NCI-H146 treated with DMSO at 0.1 percent for 48 hours (cell line): Measurements from ENCODE around the gene CPD.
"Not testable (repeated sequence)": the region's sequence is repeated elsewhere in the genome, so short reads cannot be mapped to it uniquely, and the experiment has no call there.

Experiments used
- DNase-seq: peaks from one replicate; lab custom pipeline; 2025; ENCODE audit not compliant: unreplicated experiment; lab: John Stamatoyannopoulos, UW

CPD gene

DNA sequence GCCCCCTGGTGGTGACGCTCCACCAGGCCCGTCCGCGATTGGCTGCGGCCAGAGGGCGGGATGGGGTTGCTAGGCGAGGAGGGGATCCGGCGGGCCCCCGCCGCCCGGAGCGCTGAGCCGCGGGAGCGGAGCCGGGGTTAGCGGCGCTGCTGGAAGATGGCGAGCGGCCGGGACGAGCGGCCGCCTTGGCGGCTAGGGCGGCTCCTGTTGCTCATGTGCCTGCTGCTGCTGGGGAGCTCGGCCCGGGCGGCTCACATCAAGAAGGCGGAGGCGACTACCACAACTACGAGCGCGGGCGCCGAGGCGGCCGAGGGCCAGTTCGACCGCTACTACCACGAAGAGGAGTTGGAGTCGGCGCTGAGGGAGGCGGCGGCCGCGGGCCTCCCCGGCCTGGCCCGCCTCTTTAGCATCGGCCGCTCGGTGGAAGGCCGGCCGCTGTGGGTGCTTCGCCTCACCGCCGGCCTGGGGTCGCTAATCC, at the start of gene CPD:
Gene CPD, plus strand, starts transcription at position 103 of the 478 bp plus-strand sequence. Its CDS starts 54 bp downstream, at position 157.
- DNase-seq = peak; percentile 83

DNA sequence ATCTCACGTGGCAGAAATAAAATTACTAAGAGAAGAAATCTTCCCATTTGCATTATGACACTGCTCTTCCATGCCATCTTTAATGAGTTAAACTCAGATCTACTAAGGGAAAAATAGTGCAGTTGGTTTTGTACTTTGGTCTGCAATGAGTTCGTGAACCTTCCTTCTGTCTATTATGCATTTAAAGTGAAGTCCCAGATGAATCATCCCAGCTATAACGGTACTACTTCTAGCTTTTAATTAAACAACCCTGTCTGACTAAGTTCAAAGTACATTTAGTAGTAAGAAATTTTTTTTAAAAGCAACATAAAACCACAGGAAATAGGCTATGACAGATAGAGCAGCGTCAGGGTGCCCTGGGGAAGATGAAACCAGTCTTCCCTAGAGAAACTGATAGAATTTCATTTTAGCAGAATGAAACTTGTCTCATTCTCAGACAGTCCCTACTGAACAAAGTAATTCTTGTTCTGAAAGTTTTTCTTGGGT, 46.6 kb upstream of the CPD start:
- DNase-seq = no peak

- DNase-seq = no peak
Observed at GRCh38 chr17:30333503-30334360, 45.0 kb upstream of the CPD start, which contains the start of gene TMIGD1. Gene TMIGD1, minus strand, starts transcription at chr17:30334057. Its CDS starts 1,924 bp downstream, at chr17:30332133.

DNA sequence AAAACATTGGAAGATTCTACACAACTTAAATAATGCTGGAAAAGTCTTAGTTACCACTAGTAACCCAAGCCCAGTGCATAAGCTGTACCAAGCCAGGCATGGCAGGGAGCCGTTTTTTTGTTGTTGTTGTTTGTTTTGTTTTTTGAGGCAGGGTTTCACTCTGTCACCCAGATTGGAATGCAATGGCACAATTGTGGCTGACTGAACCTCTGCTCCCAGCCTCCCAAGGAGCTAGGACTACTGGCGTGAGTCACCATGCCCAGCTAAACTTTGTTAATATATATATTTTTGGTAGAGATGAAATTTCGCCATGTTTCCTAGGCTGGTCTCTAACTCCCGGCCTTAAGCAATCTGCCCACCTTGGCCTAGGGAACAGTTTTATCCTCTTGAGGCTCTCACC, 44.3 kb upstream of the CPD start:
- no peak for DNase-seq

GRCh38 chr17:30336369-30337171, 42.2 kb upstream of the CPD start:
- peak; percentile 95 for DNase-seq

DNA sequence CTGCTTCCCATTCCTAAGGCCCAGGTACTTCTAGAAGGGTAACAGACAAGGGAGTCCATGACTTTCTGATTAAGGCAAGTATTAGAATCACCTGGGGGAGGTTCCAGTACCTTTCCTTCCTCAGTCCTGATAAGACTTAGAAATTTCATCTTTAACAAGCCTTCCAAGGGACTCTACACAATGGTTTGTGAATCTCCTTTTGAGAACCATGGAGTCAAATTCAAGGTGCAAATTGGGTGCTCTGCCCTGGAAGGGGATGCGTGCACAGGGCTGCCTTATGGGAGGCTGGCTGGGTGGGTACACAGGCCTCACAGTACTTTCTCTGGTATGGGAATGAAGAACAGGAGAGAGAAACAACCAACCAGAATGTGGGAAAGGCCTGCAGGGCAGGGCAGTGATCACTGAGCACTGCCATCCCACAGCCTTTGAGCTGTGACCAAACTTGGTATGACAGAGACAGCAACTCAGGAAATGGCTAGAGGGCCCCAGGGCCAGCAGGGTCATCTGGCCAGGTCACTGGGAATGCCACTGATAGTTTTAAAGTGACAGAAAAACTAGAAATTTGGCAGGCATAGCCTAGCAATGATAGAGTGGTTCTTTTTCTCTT, 41.2 kb upstream of the CPD start:
- DNase-seq = no peak

DNA sequence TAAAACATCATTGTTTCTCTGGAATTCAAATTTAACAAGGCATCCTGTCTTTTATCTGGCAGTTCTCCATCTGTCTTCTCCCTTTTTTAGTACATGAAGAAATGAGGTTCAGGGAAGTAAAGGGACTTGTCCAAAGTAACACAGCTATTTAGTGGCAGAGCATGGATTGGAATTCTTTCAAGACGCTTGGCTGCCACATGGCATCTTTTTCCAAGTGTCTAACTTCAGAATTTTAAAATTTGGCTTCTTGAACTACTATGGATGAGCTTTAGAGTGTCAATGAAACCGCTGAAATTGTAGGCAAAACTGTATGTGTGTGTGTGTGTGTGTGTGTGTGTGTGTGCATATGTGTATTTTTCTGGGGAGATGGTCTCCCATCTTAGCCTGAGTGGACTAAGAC, 39.6 kb upstream of the CPD start:
- no peak for DNase-seq

DNA sequence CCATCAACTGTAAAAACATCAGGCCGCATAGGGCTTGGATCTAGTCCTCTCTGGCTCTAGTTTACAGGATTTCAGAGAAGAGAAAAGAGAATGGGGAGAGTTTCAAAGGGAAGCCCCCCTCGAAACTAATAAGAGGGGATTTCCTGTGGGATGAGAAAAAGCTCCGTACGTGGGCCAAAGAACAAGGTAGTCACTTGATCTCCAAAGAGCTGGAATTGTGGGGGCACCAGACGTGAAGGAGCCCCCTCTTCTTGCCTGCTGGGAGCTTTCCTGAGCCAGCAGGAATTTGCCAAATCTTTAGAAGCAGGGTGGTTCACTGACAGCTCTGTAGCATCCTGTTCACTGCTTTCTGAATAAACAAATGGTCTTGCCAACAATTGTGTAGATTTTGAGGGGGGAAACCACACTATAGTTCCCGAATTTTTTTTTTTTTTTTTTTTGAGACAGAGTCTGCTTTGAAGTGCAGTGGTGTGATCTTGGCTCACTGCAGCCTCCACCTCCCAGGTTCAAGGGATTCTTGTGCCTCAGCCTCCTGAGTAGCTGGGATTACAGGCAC, 37.8 kb upstream of the CPD start:
- no peak for DNase-seq

- DNase-seq = no peak
Observed at GRCh38 chr17:30341703-30342249, 37.0 kb upstream of the CPD start.

DNA sequence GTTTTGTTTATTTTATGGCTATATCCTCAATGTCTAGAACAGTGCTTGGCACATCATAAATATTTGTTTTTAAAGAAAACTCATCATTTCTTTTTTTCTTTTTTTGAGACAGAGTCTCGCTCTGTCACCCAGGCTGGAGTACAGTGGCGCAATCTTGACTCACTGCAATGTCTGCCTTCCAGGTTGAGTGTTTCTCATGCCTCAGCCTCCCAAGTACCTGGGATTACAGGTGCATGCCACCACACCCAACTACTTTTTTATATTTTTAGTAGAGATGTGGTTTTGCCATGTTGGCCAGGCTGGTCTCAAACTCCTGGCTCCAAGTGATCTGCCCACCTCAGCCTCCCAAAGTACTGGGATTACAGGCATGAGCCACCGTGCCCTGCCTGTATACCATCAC, 35.5 kb upstream of the CPD start:
- DNase-seq = not testable (repeated sequence)

GRCh38 chr17:30343796-30344195, 34.9 kb upstream of the CPD start:
- no peak for DNase-seq

DNA sequence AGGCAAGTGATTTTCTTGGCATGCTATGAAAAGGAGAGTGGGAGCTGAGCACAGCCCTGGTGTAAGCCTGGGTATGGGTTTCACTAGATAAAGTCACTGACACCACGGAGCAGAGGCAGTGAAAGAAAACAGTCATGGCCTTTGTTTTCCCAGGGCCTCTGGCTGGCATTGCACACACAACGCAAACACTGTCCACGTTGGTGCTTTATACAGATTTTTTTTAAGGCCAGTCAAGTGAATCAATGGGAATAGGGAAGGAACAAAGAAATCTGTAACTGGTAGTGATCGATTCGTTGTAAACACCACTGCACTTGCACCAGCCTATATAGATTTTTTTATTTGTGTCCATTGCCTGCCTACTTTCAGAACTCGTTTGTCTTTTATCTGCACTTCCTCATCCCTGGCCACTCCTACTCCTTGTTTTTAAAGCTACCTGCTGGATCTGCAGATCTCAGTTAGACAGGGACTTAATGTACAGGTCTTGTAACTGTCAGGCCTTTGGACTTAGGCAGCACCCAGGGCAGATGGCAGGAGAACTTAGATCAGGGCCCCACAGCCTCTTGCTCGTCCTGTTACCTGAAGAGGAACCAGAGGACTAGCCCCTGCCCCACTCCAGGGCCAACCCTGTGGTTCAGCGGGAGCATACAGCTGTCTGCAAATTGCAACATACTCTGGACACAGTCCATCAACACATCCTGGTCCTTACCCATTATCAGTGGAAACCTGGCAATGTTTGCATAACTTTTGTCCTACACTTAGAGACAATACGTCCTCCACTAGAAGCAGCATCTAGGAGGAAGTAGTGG, 34.2 kb upstream of the CPD start:
- DNase-seq = peak; percentile 90

DNA sequence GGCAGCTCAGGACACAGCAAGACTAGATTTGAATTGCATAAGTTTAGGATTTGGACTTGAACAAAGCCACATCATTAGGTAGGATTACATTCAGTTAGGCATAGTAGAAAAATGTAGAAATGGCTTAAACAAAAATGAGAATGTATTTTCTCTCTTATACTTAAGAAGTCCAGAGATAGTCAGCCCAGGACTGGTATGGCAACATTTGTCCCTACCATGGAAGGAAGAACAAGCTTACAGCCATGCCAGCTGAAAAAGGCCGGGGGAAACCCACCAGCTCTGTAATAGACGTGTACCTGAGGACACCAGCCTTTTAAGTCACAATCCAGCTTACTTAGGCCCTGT, 33.7 kb upstream of the CPD start:
- no peak for DNase-seq

GRCh38 chr17:30345527-30346075, 33.1 kb upstream of the CPD start:
- no peak for DNase-seq

DNA sequence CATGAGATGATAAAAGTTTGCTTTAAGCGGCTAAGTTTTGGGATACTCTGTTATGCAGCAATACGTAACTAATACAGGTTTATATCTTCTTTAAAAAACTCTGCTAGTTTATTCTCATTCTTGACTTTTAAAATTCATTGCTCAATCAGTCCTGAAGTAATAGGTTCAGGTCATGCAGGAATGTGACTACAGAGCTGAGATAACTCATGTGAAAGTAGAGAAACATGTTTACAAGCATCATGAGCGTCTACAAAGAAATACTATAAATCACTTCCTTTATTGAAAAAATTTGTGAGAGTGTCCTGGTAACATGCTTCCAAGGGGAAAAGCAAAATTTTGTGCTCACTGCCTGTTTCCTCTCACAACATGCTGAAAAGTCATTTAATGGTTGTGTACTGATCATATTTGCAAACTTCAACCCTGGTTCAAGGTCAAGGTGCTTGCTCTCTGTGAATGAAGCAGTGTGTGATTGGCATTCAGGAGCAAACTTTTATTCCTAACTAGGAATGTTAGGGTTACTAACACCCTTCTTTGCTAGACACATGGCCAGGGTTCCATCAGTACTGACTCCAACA, 32.4 kb upstream of the CPD start:
- no peak for DNase-seq

GRCh38 chr17:30347488-30347887, 31.2 kb upstream of the CPD start:
- peak; percentile 71 for DNase-seq

- no peak for DNase-seq
Observed at GRCh38 chr17:30349252-30349651, 29.5 kb upstream of the CPD start.

- DNase-seq = not testable (repeated sequence)
Observed at GRCh38 chr17:30351263-30351662, 27.5 kb upstream of the CPD start.

DNA sequence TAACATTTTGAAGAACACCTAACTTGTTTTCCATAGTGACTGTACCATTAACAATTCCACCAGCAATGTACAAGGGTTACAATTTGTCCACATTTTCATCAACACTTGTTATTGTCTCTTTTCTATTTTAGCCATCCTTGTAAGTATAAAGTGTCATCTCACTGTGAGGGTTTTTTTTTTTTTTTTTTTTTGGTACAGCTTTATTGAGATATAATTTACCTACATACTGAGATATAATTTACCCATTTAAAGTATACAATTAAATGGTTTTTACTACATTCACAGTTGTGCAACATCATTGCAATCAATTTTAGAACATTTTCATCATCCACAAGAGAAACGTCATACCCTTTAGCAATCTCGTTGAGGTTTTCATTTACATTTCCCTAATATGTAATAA, 27.0 kb upstream of the CPD start:
- DNase-seq = no peak
